Endodermal cell (in vitro differentiated cells): ENCODE data around the gene SRD5A3. TPM values are rescaled to one million over a fixed set of nuclear protein-coding genes. Genes with fewer than 3 reads are reported as not detected.
A peak's percentile ranks its signal among the peaks of the same experiment; 100 is the strongest.

Source experiments
- DNase-seq: peaks from one replicate; pipeline ENCODE4 v3.0.0-alpha.2; 2017
- H3K27ac ChIP-seq: 2 replicates; pipeline ENCODE4 v1.5.1; 2013; ENCODE audit warnings: mild to moderate bottlenecking, low read depth, low read length, moderate library complexity
- H3K27me3 ChIP-seq: 2 replicates; pipeline ENCODE4 v1.6.1; 2013; ENCODE audit warnings: mild to moderate bottlenecking, low read length, moderate library complexity; ENCODE audit not compliant: insufficient read depth, control insufficient read depth, poor library complexity, severe bottlenecking
- H3K36me3 ChIP-seq: 2 replicates; pipeline ENCODE4 v1.7.0; 2013; ENCODE audit warnings: mild to moderate bottlenecking, low read length, moderate library complexity; ENCODE audit not compliant: control insufficient read depth, insufficient read depth
- H3K4me1 ChIP-seq: one replicate; pipeline ENCODE4 v1.7.0; 2013; ENCODE audit warnings: low read length; ENCODE audit not compliant: control insufficient read depth, insufficient read depth
- H3K4me3 ChIP-seq: 2 replicates; pipeline ENCODE4 v1.5.1; 2013; ENCODE audit warnings: mild to moderate bottlenecking, low read length, moderate library complexity
- H3K9ac ChIP-seq: 2 replicates; pipeline ENCODE4 v1.6.1; 2013; ENCODE audit warnings: mild to moderate bottlenecking, low read length, moderate library complexity; ENCODE audit not compliant: poor library complexity, severe bottlenecking; ENCODE audit errors: extremely low read depth
- H3K9me3 ChIP-seq: 2 replicates; pipeline ENCODE4 v1.6.1; 2013; ENCODE audit warnings: mild to moderate bottlenecking, low read length, moderate library complexity; ENCODE audit not compliant: control insufficient read depth
- H3K27ac Mint-ChIP-seq: 2 replicates; pipeline ENCODE4 v1.8.0; 2020; ENCODE audit warnings: mixed read lengths
- H3K27me3 Mint-ChIP-seq: 2 replicates; pipeline ENCODE4 v1.8.0; 2021; ENCODE audit warnings: mild to moderate bottlenecking, mixed read lengths; ENCODE audit not compliant: insufficient read depth
- H3K36me3 Mint-ChIP-seq: 2 replicates; pipeline ENCODE4 v1.8.0; 2020; ENCODE audit warnings: low read depth, mixed read lengths
- H3K4me1 Mint-ChIP-seq: 2 replicates; pipeline ENCODE4 v1.8.0; 2020; ENCODE audit warnings: mixed read lengths
- H3K4me3 Mint-ChIP-seq: 2 replicates; pipeline ENCODE4 v1.8.0; 2020; ENCODE audit warnings: mild to moderate bottlenecking, moderate library complexity, mixed read lengths
- H3K9me3 Mint-ChIP-seq: 2 replicates; pipeline ENCODE4 v1.8.0; 2020; ENCODE audit warnings: mild to moderate bottlenecking, mixed read lengths
- WGBS, 2 experiments: methylation state at CpG; one replicate each; pipeline versions ENCODE4 v1.1.5 to v1.1.7; 2013; ENCODE audit warnings: missing lambda C conversion rate in 2 of 2, mixed read lengths in 1 of 2; ENCODE audit not compliant: insufficient coverage in 1 of 2, insufficient read length in 1 of 2; 5-methylcytosine and 5-hydroxymethylcytosine counted together
- total RNA-seq, 2 donors: library from RNA; stranded (reverse); fragmentation: NEBNext Ultra II Directional in 1 of 2; extraction: Animal tissue kit (Norgen Biotek cat#: 25700) in 1 of 2; gene quantifications; 2 replicates in 1 of 2; 3 replicates in 1 of 2; pipeline ENCODE4 v1.2.1, GENCODE V29; 2021
- TF ChIP-seq, protein P1 (sequence below): fragments of 200-600 bp; sonication (generic); conservative IDR thresholded peaks from 2 replicates; pipeline ENCODE4 v1.5.0; 2021; ENCODE audit warnings: antibody characterized with exemption, mild to moderate bottlenecking

The SRD5A3 gene
- total RNA-seq, 2 donors from 2014 or later, result 34.5 to 37.1 TPM

DNA sequence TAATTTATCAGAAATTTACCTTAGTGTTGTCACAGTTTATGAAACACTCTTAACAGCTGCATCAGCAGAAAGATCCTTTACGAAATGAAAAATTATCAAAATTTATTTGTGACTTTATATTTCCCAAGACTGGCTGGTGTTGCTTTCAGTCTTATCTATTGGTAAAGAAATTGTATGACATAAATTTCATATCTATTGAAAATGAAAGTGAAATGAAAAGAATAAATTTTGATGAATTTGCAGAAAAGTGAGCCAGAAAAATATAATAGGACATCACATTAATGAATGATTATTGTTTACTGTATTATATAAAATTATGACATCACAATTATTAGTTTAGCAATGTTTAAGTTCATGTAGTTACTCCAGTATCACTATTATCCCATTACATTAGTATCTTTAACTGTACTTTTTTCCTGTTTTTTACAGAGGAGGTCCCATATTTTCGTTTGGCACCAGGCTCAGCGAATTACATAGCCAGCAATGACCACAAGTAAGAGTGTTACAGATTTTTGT is 36.5 kb downstream of the SRD5A3 start:
- no peak for DNase-seq
- no peak overlapping the region for H3K9ac ChIP-seq
- peaks cover 9% of the 10 kb centered on the region for H3K4me1 ChIP-seq
- H3K9me3 Mint-ChIP-seq, result no peaks in the 10 kb centered on the region
- peaks cover 10% of the 10 kb centered on the region for H3K4me1 Mint-ChIP-seq
- H3K36me3 ChIP-seq, result no peaks in the 10 kb centered on the region
- H3K4me3 Mint-ChIP-seq, result no peak overlapping the region
- no peaks in the 10 kb centered on the region for H3K27me3 ChIP-seq
- TF ChIP-seq, protein P1, sequence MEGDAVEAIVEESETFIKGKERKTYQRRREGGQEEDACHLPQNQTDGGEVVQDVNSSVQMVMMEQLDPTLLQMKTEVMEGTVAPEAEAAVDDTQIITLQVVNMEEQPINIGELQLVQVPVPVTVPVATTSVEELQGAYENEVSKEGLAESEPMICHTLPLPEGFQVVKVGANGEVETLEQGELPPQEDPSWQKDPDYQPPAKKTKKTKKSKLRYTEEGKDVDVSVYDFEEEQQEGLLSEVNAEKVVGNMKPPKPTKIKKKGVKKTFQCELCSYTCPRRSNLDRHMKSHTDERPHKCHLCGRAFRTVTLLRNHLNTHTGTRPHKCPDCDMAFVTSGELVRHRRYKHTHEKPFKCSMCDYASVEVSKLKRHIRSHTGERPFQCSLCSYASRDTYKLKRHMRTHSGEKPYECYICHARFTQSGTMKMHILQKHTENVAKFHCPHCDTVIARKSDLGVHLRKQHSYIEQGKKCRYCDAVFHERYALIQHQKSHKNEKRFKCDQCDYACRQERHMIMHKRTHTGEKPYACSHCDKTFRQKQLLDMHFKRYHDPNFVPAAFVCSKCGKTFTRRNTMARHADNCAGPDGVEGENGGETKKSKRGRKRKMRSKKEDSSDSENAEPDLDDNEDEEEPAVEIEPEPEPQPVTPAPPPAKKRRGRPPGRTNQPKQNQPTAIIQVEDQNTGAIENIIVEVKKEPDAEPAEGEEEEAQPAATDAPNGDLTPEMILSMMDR, result no peak
- no peak overlapping the region for H3K4me3 ChIP-seq
- no peak overlapping the region for H3K27ac ChIP-seq
- no peaks in the 10 kb centered on the region for H3K9me3 ChIP-seq
- WGBS, 2 experiments, result 86 to 100% methylated on average over 1 to 3 of the region's 3 CpGs
- no peaks in the 10 kb centered on the region for H3K27me3 Mint-ChIP-seq
- no peaks in the 10 kb centered on the region for H3K36me3 Mint-ChIP-seq
- no peak overlapping the region for H3K27ac Mint-ChIP-seq

DNA sequence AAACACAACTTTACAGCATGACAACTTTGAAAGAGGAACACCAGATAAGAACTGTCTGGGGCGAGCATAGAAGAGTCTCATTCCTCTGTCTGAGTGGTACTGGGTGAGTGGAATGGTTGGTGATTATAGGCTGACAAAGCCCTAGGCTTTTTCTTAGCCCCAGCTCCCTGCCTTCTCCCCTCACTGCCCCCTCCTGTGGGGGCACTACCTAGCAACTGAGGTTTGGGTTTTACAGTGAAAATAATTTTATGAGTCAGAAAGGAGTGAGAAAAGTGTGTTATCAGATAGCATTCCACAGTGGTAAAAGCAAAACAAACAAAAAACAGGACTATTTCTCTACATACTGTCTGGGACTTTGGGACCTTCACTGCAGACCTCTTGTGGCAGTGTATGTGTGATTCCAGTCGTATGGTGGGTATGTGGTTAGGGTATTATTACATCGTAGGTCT is 39.2 kb downstream of the SRD5A3 start:
- H3K4me1 ChIP-seq, result peaks cover 9% of the 10 kb centered on the region
- H3K9ac ChIP-seq, result no peak overlapping the region
- no peak overlapping the region for H3K27ac Mint-ChIP-seq
- no peaks in the 10 kb centered on the region for H3K36me3 Mint-ChIP-seq
- no peak overlapping the region for H3K4me3 ChIP-seq
- no peaks in the 10 kb centered on the region for H3K9me3 ChIP-seq
- TF ChIP-seq, protein P1, result no peak
- DNase-seq, result no peak
- WGBS, 2 experiments, result 91 to 100% methylated on average over 2 to 3 of the region's 3 CpGs
- H3K9me3 Mint-ChIP-seq, result no peaks in the 10 kb centered on the region
- peaks cover 10% of the 10 kb centered on the region for H3K4me1 Mint-ChIP-seq
- H3K27ac ChIP-seq, result no peak overlapping the region
- no peaks in the 10 kb centered on the region for H3K36me3 ChIP-seq
- H3K27me3 ChIP-seq, result no peaks in the 10 kb centered on the region
- no peaks in the 10 kb centered on the region for H3K27me3 Mint-ChIP-seq
- no peak overlapping the region for H3K4me3 Mint-ChIP-seq

DNA sequence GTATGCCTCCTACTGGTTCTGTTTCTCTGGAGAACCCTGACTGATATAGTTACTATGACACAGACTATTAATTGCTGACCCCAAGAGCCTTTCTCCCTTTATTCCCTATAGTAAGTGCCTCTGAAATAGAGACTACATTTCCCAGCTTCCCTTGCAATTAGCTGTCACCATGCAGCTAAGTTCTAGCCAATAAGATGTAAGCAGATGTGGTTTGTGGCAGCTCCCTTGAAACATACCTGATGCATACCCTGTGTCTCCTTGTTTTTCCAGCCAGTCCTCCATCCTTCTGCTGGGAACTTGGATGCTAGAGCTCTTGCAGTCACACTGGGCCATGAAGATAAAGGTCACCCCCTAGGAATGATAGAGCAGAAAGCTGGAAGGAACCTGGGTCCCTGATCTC is 40.0 kb downstream of the SRD5A3 start:
- H3K4me1 ChIP-seq, result peaks cover 9% of the 10 kb centered on the region
- H3K4me1 Mint-ChIP-seq, result peaks cover 10% of the 10 kb centered on the region
- H3K27ac Mint-ChIP-seq, result peak overlapping the region; percentile 61
- no peak overlapping the region for H3K4me3 ChIP-seq
- H3K9me3 Mint-ChIP-seq, result no peaks in the 10 kb centered on the region
- no peaks in the 10 kb centered on the region for H3K9me3 ChIP-seq
- no peak overlapping the region for H3K9ac ChIP-seq
- H3K27me3 Mint-ChIP-seq, result no peaks in the 10 kb centered on the region
- peak; percentile 69 for DNase-seq
- H3K27me3 ChIP-seq, result no peaks in the 10 kb centered on the region
- no peaks in the 10 kb centered on the region for H3K36me3 Mint-ChIP-seq
- H3K4me3 Mint-ChIP-seq, result no peak overlapping the region
- H3K27ac ChIP-seq, result no peak overlapping the region
- TF ChIP-seq, protein P1, result no peak
- no peaks in the 10 kb centered on the region for H3K36me3 ChIP-seq
